Measurements from ENCODE around the gene ATP5F1E. TPM values are rescaled to one million over a fixed set of nuclear protein-coding genes. Genes with fewer than 3 reads are reported as not detected.
"Not testable (repeated sequence)": the region's sequence is repeated elsewhere in the genome, so short reads cannot be mapped to it uniquely, and the experiment has no call there.

ATP5F1E gene
- total RNA-seq, 1 donor from 2014 or later: 73.8 TPM

DNA sequence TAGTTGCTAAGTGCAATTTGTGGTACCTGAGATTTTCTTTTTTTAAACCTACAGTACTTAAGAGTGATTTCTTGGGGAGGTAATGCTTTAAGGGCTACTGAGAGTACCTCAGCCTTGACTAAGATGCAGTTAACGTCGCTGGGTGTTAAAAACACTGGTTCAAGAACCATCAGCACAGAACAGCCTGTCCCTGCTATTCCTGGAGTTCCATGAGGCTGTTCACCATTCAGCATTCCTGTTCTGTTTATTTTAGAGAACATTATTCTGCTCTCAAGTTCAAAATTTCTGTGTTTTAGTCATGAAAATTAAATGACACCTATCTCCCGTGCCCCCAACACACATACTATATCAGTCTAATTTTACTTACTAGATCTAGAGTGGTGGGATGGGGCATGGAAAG is 12.2 kb upstream of the ATP5F1E start:
- H3K27me3 ChIP-seq (ENCODE audit: low read depth): no peaks in the 10 kb centered on the region
- no peak overlapping the region for H3K4me3 ChIP-seq
- intact Hi-C loops (cut with DNase I): no loop called here
- DNase-seq (no peak), ATAC-seq (peak in 1 of 2 donors; percentile 1)
- H3K27ac ChIP-seq: no peak overlapping the region
- H3K4me1 ChIP-seq: peaks cover 44% of the 10 kb centered on the region
- no peaks in the 10 kb centered on the region for H3K9me3 ChIP-seq
- no peak for TF ChIP-seq CTCF (IDR thresholded peaks at IDR 0.05)
- no peaks in the 10 kb centered on the region for H3K36me3 ChIP-seq

GRCh38 chr20:59043698-59044097 is 11.6 kb upstream of the ATP5F1E start:
- no peaks in the 10 kb centered on the region for H3K36me3 ChIP-seq
- no peak for ATAC-seq
- intact Hi-C loops (cut with DNase I): no loop called here

DNA sequence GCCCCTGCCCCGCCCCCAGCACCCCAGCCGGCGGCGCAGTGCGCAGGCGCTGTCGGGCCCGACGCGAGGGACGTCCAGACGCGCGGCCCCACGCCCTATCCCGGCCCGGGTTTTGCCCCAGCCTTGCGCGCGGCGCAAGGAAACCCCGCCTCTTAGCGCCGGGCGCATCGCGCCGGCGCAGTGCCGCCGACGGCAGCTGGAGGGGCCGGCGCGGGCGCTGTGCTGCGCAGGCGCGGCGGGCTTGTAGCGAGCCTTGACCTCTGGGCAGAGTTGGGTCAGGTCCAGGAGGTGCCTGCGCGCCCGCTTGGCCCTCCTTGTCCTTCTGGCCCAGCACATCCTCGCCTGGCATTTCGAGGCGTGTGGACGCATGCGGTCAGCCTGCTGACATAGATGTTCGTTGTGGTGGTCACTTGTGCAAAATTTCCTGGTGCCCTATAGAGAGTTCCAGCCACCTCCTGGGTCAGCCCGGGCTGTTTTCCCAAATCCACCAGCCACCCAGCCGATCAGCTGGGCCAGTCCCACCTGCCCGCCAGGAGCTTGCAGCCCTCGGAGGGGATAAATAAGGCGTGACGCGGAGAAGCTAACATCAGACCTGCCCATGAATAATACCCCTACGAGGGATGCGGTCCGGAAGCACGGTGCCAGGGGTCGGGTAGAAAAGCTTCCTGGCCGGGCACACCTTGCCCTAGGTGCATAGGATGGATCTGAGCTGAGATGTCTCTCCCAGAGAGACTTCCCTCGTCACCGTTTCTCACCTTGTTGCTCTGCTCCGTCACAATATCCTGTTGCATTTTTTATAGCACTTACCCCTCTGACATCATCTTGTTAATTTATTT is 10.9 kb upstream of the ATP5F1E start:
- H3K36me3 ChIP-seq: peaks cover 4% of the 10 kb centered on the region
- no peaks in the 10 kb centered on the region for H3K9me3 ChIP-seq
- H3K27ac ChIP-seq: peak overlapping the region; percentile 87
- peak; percentile 99 for ATAC-seq
- TF ChIP-seq CTCF (IDR thresholded peaks at IDR 0.05): no peak
- H3K27me3 ChIP-seq (ENCODE audit: low read depth): no peaks in the 10 kb centered on the region
- peak overlapping the region; percentile 93 for H3K4me3 ChIP-seq
- DNase-seq: peak; percentile 97
- intact Hi-C loops (cut with DNase I): no loop called here
- peaks cover 42% of the 10 kb centered on the region for H3K4me1 ChIP-seq

More at GRCh38 chr20:59043698-59044097, 11.6 kb upstream of the ATP5F1E start:
- Histone ChIP-seq H3K4me3 (no peak overlapping the region), H3K27me3 (ENCODE audit: low read depth) (no peaks in the 10 kb centered on the region), H3K9me3 (no peaks in the 10 kb centered on the region), H3K4me1 (peaks cover 46% of the 10 kb centered on the region), H3K27ac (no peak overlapping the region)
- TF ChIP-seq CTCF (IDR thresholded peaks at IDR 0.05): no peak
- no peak for DNase-seq

DNA sequence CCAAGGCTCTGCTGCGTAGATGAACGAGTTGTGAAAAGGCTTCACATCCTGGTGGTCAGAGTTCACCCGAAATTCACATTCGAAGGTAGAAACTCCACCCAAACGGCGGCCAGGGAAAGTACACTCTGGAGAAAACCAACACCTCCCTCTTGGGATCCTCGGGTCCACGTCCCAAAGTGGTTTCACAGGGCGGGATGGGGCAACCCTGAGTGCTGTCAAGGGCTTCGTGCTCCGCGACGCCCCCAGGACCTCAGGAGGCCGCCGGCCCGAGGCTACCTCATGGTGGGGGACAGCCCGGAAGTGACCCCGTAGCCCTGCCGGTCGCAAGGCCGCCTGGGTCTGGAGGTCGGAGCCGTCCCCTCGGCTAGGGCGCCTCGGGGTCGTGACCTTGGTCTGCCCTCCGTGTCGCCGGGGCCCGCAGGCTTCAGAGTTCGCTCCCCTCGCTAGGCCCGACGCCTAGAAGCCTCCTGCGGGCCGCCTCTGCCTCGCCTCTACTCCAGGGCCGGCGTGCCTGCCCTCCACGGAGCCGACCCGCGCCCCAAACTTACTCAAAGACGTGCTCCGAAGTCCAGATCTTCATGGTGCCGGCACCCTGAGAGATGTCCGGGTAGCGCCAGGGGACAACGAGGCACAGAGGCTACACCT is 10.1 kb upstream of the ATP5F1E start, which contains the start of gene PRELID3B:
Gene PRELID3B (minus strand): TSS at position 636 of the 645 bp plus-strand sequence. CDS start 56 bp downstream, at position 580.
- Histone ChIP-seq H3K4me1 (peaks cover 35% of the 10 kb centered on the region), H3K9me3 (no peaks in the 10 kb centered on the region), H3K27me3 (ENCODE audit: low read depth) (no peaks in the 10 kb centered on the region), H3K27ac (peak within 1 kb of the TSS; percentile 87), H3K4me3 (peak within 1 kb of the TSS; percentile 93), H3K36me3 (peaks cover 11% of the 10 kb centered on the region)
- peak; percentile 5 for TF ChIP-seq CTCF (IDR thresholded peaks at IDR 0.05)
- DNase-seq (no peak), ATAC-seq (peak; percentile 60 to 64)
- intact Hi-C loops (cut with DNase I): no loop called here

DNA sequence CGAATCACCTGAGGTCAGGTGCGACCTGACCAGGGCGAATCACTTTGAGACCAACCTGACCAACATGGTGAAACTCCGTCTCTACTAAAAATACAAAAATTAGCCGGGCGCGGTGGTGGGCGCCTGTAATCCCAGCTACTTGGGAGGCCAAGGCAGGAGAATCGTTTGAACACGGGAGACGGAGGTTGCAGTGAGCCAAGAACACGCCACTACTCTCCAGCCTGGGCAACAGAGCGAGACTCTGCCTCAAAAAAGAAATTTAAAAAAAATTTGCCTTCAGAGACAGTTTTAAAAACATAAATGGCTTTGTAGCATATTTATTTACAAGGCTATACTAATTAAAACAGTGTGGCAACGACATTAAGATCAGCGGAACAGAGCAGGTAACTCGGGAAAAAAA is 9.4 kb upstream of the ATP5F1E start:
- H3K27me3 ChIP-seq (ENCODE audit: low read depth); DNase-seq; ATAC-seq; intact Hi-C loops (cut with DNase I); H3K9me3 ChIP-seq: not testable (repeated sequence)
- Histone ChIP-seq H3K4me3 (peak overlapping the region; percentile 93), H3K36me3 (peaks cover 19% of the 10 kb centered on the region), H3K27ac (peak overlapping the region; percentile 87), H3K4me1 (peaks cover 34% of the 10 kb centered on the region)

- TF ChIP-seq CTCF (IDR thresholded peaks at IDR 0.05): no peak
- Histone ChIP-seq H3K27me3 (ENCODE audit: low read depth) (no peaks in the 10 kb centered on the region), H3K36me3 (peaks cover 27% of the 10 kb centered on the region), H3K27ac (no peak overlapping the region), H3K9me3 (no peaks in the 10 kb centered on the region), H3K4me3 (no peak overlapping the region), H3K4me1 (peaks cover 34% of the 10 kb centered on the region)
- intact Hi-C loops (cut with DNase I): no loop called here
- no peak for ATAC-seq
- no peak for DNase-seq
Observed at GRCh38 chr20:59040667-59041066, 8.5 kb upstream of the ATP5F1E start.

All from lower lobe of right lung (tissue), 2 donors.